A673 (cell line): ENCODE measurements around the gene COMMD10.

ENCODE experiments used
- CTCF ChIP-seq: fragments of 300-800, 200-600 bp; sonication (generic); conservative IDR thresholded peaks from 2 replicates; pipeline ENCODE4 v1.5.1; 2017; ENCODE audit warnings: low read depth, mild to moderate bottlenecking, antibody characterized with exemption, low read length, moderate library complexity, mixed read lengths
- EZH2 ChIP-seq: fragments of 200-600 bp; sonication (generic); IDR thresholded peaks from 2 replicates; pipeline ENCODE4 v1.6.1; 2017; ENCODE audit warnings: borderline replicate concordance, low read depth, mild to moderate bottlenecking, mixed read lengths, antibody characterized with exemption, low read length; ENCODE audit not compliant: poor library complexity, severe bottlenecking

DNA sequence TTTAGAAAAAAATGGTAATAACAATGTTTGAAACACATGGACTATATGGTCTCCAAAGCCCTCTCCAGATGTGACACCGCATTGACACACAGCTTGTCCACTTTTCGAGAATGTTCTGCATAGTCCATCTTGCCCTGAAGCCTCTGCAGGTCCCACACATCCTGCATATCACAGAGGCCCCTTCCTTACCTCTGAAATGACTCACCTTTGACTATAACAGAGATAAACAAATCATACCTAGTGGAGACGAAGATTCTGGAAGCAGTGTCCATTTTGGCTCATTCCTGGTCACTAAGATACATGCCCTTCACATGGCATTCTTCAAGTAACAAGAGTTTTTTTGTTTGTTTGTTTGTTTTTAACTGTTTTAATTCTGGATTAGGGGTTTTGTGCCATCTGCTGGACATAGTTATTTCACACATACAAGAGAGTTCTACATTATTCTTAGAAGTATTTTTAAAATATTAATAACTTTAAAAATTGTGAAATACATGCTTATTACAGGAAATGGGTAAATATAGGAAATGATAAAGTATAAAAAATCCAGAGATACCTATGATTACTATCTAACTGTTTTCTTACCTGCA, 47.5 kb upstream of the COMMD10 start:
- TF ChIP-seq CTCF (peak; percentile 36; the same call in 1 of the 2 replicates), EZH2 (no peak)
